Stimulated activated naive B cell treated with anti-CD40 and anti-IgM and Interleukin-4, amounts not matched to agents 10 μg/mL and 1 μg/mL and 100 μg/mL, for 72 hours (primary cell): Measurements from ENCODE around the gene CXCR5.

Experiments used
- ATAC-seq, 2 donors: fragments of 150-1000 bp; cut with Tn5 transposase; replicated peaks; 2 replicates each; pipeline ENCODE4 v1.10.0; 2021; ENCODE audit warnings: moderate library complexity in 1 of 2
- DNase-seq: peaks from one replicate; pipeline ENCODE4 v3.0.0; 2021
- H3K27ac Mint-ChIP-seq: one replicate; pipeline ENCODE4 v1.8.0; 2022; ENCODE audit warnings: mild to moderate bottlenecking, mixed read lengths
- H3K27me3 Mint-ChIP-seq, 2 donors: one replicate each; pipeline ENCODE4 v1.8.0; 2022; ENCODE audit warnings: mixed read lengths in 2 of 2
- H3K36me3 Mint-ChIP-seq, 2 donors: one replicate each; pipeline ENCODE4 v1.8.0; 2022; ENCODE audit warnings: mixed read lengths in 2 of 2, mild to moderate bottlenecking in 1 of 2
- H3K4me1 Mint-ChIP-seq, 2 donors: one replicate each; pipeline ENCODE4 v1.8.0; 2022; ENCODE audit warnings: mixed read lengths in 2 of 2, mild to moderate bottlenecking in 1 of 2
- H3K4me3 Mint-ChIP-seq, 2 donors: one replicate each; pipeline ENCODE4 v1.8.0; 2022; ENCODE audit warnings: mild to moderate bottlenecking in 2 of 2, mixed read lengths in 2 of 2, moderate library complexity in 1 of 2
- H3K9me3 Mint-ChIP-seq, 2 donors: one replicate each; pipeline ENCODE4 v1.8.0; 2022; ENCODE audit warnings: mixed read lengths in 2 of 2, mild to moderate bottlenecking in 1 of 2

Gene CXCR5

GRCh38 chr11:118927554-118928100 is 43.9 kb downstream of the CXCR5 start:
- peak overlapping the region; percentile 96 to 97 for H3K4me3 Mint-ChIP-seq

GRCh38 chr11:118928101-118928869 is 44.6 kb downstream of the CXCR5 start:
- Mint-ChIP-seq H3K36me3 (no peaks in the 10 kb centered on the region), H3K27ac (peak overlapping the region; percentile 98), H3K9me3 (no peaks in the 10 kb centered on the region), H3K4me3 (peak overlapping the region; percentile 96 to 97), H3K27me3 (no peaks in the 10 kb centered on the region), H3K4me1 (peaks cover 46 to 66% of the 10 kb centered on the region in 2 donors)
- ATAC-seq (peak; percentile 62 to 69), DNase-seq (peak; percentile 88)

More at GRCh38 chr11:118927554-118928100, 43.9 kb downstream of the CXCR5 start:
- Mint-ChIP-seq H3K4me1 (peaks cover 50 to 72% of the 10 kb centered on the region in 2 donors), H3K27ac (peak overlapping the region; percentile 98), H3K27me3 (no peaks in the 10 kb centered on the region), H3K9me3 (no peaks in the 10 kb centered on the region), H3K36me3 (peaks cover 3% of the 10 kb centered on the region in 2 donors)
- DNase-seq (no peak), ATAC-seq (no peak)

GRCh38 chr11:118928870-118929500 is 45.3 kb downstream of the CXCR5 start:
- Mint-ChIP-seq H3K27me3 (no peaks in the 10 kb centered on the region), H3K36me3 (no peaks in the 10 kb centered on the region), H3K9me3 (no peaks in the 10 kb centered on the region), H3K4me1 (peaks cover 39 to 65% of the 10 kb centered on the region in 2 donors), H3K27ac (peak overlapping the region; percentile 98), H3K4me3 (peak overlapping the region; percentile 96 to 97)
- ATAC-seq (peak; percentile 3 to 11), DNase-seq (no peak)

DNA sequence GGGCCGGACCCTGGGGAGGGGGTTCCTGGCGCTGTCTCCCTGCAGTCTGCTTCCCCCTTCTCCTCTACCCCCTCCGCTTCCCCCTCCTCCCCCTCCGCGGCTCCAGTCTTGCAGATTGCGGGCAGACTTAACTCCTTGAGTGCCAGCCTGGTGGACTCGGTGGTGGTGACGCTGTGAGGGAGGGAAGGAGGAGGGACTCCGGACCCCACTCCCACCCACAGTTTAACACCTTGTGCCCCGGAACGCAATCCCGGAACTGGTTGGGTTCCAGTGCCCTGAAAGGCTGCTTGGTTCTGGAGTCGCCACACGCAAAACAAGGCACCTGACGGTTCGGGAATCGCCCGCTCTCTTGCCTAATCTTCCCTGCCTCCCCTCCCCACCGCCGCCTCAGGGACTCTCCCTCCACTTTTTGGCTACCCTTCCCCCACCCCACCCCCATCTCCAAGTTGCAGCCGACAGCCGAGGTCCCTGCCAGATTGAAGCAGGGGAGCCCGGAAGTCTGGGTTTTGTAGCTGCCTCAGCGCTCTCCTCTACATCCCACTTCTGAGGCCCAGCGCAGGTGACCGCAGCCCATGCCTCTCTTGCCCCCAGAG is 45.9 kb downstream of the CXCR5 start:
- Mint-ChIP-seq H3K36me3 (no peaks in the 10 kb centered on the region), H3K4me3 (peak overlapping the region; percentile 96 to 97), H3K27me3 (no peaks in the 10 kb centered on the region), H3K9me3 (no peaks in the 10 kb centered on the region), H3K4me1 (peaks cover 33 to 63% of the 10 kb centered on the region in 2 donors), H3K27ac (peak overlapping the region; percentile 98)
- DNase-seq, result peak; percentile 72
- ATAC-seq, result peak; percentile 10

- Mint-ChIP-seq H3K27ac (peak overlapping the region; percentile 98), H3K4me3 (peak overlapping the region; percentile 96 to 97), H3K4me1 (peaks cover 31 to 65% of the 10 kb centered on the region in 2 donors), H3K27me3 (no peaks in the 10 kb centered on the region), H3K36me3 (no peaks in the 10 kb centered on the region), H3K9me3 (no peaks in the 10 kb centered on the region)
- DNase-seq (peak; percentile 82), ATAC-seq (peak; percentile 9 to 15)
These were observed 46.5 kb downstream of the CXCR5 start for GRCh38 chr11:118930094-118930712.

GRCh38 chr11:118931571-118931970 is 47.9 kb downstream of the CXCR5 start:
- DNase-seq (no peak), ATAC-seq (no peak)
- Mint-ChIP-seq H3K27me3 (no peaks in the 10 kb centered on the region), H3K9me3 (no peaks in the 10 kb centered on the region), H3K4me3 (no peak overlapping the region), H3K27ac (no peak overlapping the region), H3K4me1 (peaks cover 37 to 68% of the 10 kb centered on the region in 2 donors), H3K36me3 (no peaks in the 10 kb centered on the region)

- H3K36me3 Mint-ChIP-seq, result no peaks in the 10 kb centered on the region
- peak overlapping the region; percentile 56 for H3K27ac Mint-ChIP-seq
- no peaks in the 10 kb centered on the region for H3K27me3 Mint-ChIP-seq
- ATAC-seq (no peak), DNase-seq (no peak)
- H3K4me3 Mint-ChIP-seq, result no peak overlapping the region
- no peaks in the 10 kb centered on the region for H3K9me3 Mint-ChIP-seq
- peaks cover 26 to 49% of the 10 kb centered on the region in 2 donors for H3K4me1 Mint-ChIP-seq
These were observed 49.8 kb downstream of the CXCR5 start for GRCh38 chr11:118933486-118933885.

- peaks cover 29 to 48% of the 10 kb centered on the region in 2 donors for H3K4me1 Mint-ChIP-seq
- DNase-seq, result no peak
- ATAC-seq, result peak; percentile 58 to 75
- no peak overlapping the region for H3K4me3 Mint-ChIP-seq
- no peaks in the 10 kb centered on the region for H3K27me3 Mint-ChIP-seq
- no peaks in the 10 kb centered on the region for H3K36me3 Mint-ChIP-seq
- no peaks in the 10 kb centered on the region for H3K9me3 Mint-ChIP-seq
- H3K27ac Mint-ChIP-seq, result peak overlapping the region; percentile 5
These were observed 51.7 kb downstream of the CXCR5 start for GRCh38 chr11:118935376-118935775.

DNA sequence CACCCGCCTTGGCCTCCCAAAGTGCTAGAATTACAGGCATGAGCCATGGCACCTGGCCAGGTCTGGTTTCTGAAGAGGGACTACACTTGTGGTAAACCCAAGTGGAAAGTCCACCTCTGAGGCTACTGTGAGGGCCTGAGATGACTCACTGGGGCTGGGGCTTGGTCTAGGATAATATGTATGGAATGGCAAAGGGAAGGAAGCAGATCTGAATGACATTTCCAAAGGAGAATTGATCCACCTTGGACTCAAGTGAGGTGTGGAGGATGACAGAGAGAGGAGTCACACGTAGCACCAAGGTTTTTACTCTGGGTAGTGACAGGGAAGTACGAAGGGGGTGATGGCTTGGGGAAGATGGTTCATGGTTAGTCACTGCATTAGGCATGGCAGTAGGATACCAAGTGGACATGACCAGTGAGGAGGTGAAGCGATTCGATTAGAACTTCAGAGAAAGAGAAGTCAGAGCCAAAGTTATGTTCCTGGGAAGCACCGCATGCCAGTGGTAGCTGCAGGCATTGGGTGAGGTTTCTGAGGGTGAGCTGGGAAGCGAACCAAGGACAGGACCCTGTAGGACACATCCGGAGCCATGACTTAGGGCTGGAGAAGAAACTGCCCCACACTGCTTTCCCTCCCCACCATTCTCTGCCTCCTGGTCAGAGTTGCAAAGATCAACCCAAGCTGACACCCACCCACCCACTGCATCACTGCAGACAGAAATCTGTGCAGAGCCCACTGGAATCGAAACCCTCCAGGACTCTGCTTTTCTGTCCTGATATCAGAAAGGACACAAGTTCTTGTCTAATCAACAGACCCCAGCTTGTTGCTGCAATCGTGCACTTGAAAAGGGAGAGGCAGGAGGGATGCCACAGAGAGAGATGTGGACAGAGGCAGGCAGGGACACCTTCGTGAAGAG is 55.1 kb downstream of the CXCR5 start:
- DNase-seq, result no peak
- Mint-ChIP-seq H3K36me3 (no peaks in the 10 kb centered on the region), H3K4me3 (peak overlapping the region in 1 of 2 donors; percentile 42), H3K27me3 (peaks cover 0 to 6% of the 10 kb centered on the region in 2 donors), H3K4me1 (peaks cover 24 to 42% of the 10 kb centered on the region in 2 donors), H3K9me3 (no peaks in the 10 kb centered on the region), H3K27ac (peak overlapping the region; percentile 3)
- peak; percentile 32 to 38 for ATAC-seq

DNA sequence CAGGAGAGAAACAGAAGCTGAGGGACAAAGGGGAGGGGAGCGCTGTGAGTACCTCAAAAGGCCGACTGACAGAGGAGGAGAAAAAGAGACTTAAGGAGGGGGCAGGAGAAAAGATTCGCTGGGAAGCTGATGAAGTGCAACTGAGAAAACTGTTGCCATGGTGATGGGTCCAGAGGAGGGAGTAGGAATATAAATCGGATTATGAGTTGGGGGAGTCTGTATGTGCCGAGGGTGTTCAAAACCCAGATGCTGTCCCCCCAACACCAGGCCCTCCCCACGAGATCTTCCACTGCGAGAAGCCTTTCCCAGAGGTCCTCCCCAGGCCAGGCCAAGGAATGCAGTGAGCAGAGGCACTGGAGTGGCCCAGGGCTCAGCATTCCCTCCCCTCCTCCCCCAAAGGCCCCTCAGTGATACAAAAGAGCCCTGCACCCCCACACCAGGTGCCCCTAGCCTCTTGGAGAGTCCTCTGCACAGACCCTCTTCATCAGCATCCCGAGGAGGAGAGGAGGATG is 55.8 kb downstream of the CXCR5 start:
- DNase-seq (no peak), ATAC-seq (no peak)
- Mint-ChIP-seq H3K27ac (peak overlapping the region; percentile 3), H3K9me3 (no peaks in the 10 kb centered on the region), H3K4me3 (peak overlapping the region in 1 of 2 donors; percentile 42), H3K36me3 (no peaks in the 10 kb centered on the region), H3K4me1 (peaks cover 24 to 37% of the 10 kb centered on the region in 2 donors), H3K27me3 (peaks cover 0 to 6% of the 10 kb centered on the region in 2 donors)

DNA sequence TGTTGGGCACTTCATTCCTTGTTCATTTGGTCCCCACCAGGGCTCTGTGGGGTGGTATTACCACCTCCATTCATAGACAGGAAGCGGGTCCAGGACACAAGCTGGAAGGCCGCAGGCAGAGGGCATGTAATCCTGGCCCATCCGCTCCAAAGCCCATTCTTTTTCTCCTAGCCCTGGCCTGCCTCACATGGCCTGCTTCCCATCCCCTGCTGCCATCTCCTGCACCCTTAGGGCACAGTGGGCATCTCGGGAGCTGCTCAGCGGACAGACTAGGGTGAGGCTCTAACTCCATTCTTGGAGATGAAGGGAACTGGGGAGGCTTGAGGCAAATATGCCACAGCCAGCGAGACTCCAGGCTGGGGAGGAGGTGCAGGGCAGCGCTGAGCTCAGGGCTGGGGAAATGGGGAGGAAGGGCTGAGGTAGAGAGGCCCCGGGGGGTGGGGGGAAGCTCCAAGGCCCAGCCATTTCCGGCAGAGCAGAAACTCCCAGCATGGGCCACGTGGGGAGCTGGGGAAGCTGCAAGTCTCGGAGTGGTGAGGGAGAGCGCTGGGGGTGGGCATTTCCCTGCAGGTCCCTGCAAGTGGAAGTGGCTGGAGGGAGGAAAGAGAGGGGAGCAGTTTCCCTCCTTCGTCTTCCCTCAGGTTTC is 56.4 kb downstream of the CXCR5 start:
- Mint-ChIP-seq H3K4me3 (peak overlapping the region in 1 of 2 donors; percentile 32), H3K9me3 (no peaks in the 10 kb centered on the region), H3K36me3 (no peaks in the 10 kb centered on the region), H3K4me1 (peaks cover 24 to 34% of the 10 kb centered on the region in 2 donors), H3K27me3 (peaks cover 0 to 6% of the 10 kb centered on the region in 2 donors), H3K27ac (peak overlapping the region; percentile 51)
- ATAC-seq, result peak; percentile 63 to 76
- no peak for DNase-seq

DNA sequence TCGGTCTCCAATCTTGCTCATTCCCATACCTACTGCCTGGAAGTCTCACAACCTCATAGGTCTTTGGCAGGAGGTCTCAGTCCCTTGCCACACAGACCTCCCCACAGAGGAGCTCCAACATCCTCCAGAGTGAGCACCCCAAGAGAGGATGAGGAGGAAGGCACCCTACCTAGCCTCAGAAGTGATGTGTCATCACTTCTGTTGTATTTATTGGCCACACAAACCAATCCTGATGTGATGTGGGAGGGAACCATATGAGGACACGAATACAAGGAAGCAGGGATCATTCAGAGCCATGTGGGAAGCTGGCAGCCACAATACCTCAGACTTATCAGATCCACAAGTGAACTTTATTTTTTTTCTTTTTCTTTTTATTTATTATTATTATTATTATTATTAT is 63.4 kb downstream of the CXCR5 start:
- peaks cover 0 to 6% of the 10 kb centered on the region in 2 donors for H3K27me3 Mint-ChIP-seq
- H3K4me3 Mint-ChIP-seq, result no peak overlapping the region
- ATAC-seq (no peak), DNase-seq (no peak)
- H3K9me3 Mint-ChIP-seq, result no peaks in the 10 kb centered on the region
- H3K4me1 Mint-ChIP-seq, result no peaks in the 10 kb centered on the region
- no peak overlapping the region for H3K27ac Mint-ChIP-seq
- no peaks in the 10 kb centered on the region for H3K36me3 Mint-ChIP-seq
